Upper lobe of right lung (tissue), 1 donor: ENCODE results near the gene PLXNB2. TPM values are rescaled to one million over a fixed set of nuclear protein-coding genes. Genes with fewer than 3 reads are reported as not detected.
A peak's percentile ranks its signal among the peaks of the same experiment; 100 is the strongest.

Source experiments
- ATAC-seq: fragments of 200-7000 bp; cut with Tn5 transposase; one replicate; pipeline ENCODE4 v1.9.1; 2020; ENCODE audit warnings: mild to moderate bottlenecking, moderate library complexity
- DNase-seq: peaks from one replicate; pipeline ENCODE4 v3.0.0-alpha.2; 2020
- H3K27ac ChIP-seq: fragments of 200-600 bp; one replicate; pipeline ENCODE4 v1.8.0; 2022
- H3K27me3 ChIP-seq: fragments of 200-600 bp; one replicate; pipeline ENCODE4 v1.8.0; 2022; ENCODE audit warnings: mild to moderate bottlenecking
- H3K36me3 ChIP-seq: fragments of 200-600 bp; one replicate; pipeline ENCODE4 v1.8.0; 2022
- H3K4me1 ChIP-seq: fragments of 200-600 bp; one replicate; pipeline ENCODE4 v1.8.0; 2022
- H3K4me3 ChIP-seq: fragments of 200-600 bp; one replicate; pipeline ENCODE4 v1.8.0; 2022; ENCODE audit warnings: mild to moderate bottlenecking
- H3K9me3 ChIP-seq: fragments of 200-600 bp; one replicate; pipeline ENCODE4 v1.8.0; 2022
- intact Hi-C: fragments of 100-400 bp; cut with DNase I; formaldehyde crosslinking; loops from one replicate; pipeline ENCODE4 v1.11.0; 2022
- total RNA-seq: library from RNA; stranded (reverse); fragmentation: NEBNext Ultra II Directional; extraction: Animal tissue kit (Norgen Biotek cat#: 25700); gene quantifications from one replicate; pipeline ENCODE4 v1.2.1, GENCODE V29; 2021
- TF ChIP-seq, protein P1 (sequence below): fragments of 200-600 bp; IDR thresholded peaks from one replicate; pipeline ENCODE4 v1.8.0; 2022; ENCODE audit warnings: antibody characterized with exemption
- donor health status: DM: no; HTN: yes; CAD: no; lungs with severe emphysema.

Gene PLXNB2
- total RNA-seq, 1 donor from 2014 or later = 308 TPM

DNA sequence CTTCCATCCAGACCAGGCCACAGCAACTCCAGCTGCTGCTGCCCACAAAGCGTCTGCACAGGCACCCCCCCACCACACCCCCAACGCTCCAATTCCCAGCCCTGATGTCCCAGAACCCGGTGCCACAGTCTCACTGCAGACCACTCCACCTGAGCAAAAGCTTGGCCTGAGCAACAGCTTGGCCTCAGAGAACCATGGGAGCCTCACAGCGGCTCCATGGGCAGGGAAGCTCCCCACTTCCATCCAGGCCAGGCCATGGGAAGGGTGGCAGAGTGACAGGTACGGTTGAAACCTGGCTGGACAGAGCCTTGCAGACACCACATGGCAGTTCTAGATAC is 13.2 kb downstream of the PLXNB2 start:
- Histone ChIP-seq H3K27ac (peak overlapping the region; percentile 91), H3K4me3 (peak overlapping the region; percentile 39), H3K27me3 (no peaks in the 10 kb centered on the region), H3K9me3 (no peaks in the 10 kb centered on the region), H3K4me1 (peaks cover 74% of the 10 kb centered on the region), H3K36me3 (peaks cover 17% of the 10 kb centered on the region)
- TF ChIP-seq, protein P1, sequence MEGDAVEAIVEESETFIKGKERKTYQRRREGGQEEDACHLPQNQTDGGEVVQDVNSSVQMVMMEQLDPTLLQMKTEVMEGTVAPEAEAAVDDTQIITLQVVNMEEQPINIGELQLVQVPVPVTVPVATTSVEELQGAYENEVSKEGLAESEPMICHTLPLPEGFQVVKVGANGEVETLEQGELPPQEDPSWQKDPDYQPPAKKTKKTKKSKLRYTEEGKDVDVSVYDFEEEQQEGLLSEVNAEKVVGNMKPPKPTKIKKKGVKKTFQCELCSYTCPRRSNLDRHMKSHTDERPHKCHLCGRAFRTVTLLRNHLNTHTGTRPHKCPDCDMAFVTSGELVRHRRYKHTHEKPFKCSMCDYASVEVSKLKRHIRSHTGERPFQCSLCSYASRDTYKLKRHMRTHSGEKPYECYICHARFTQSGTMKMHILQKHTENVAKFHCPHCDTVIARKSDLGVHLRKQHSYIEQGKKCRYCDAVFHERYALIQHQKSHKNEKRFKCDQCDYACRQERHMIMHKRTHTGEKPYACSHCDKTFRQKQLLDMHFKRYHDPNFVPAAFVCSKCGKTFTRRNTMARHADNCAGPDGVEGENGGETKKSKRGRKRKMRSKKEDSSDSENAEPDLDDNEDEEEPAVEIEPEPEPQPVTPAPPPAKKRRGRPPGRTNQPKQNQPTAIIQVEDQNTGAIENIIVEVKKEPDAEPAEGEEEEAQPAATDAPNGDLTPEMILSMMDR = no peak
- DNase-seq (no peak), ATAC-seq (no peak)
- intact Hi-C loops = no loop called here

DNA sequence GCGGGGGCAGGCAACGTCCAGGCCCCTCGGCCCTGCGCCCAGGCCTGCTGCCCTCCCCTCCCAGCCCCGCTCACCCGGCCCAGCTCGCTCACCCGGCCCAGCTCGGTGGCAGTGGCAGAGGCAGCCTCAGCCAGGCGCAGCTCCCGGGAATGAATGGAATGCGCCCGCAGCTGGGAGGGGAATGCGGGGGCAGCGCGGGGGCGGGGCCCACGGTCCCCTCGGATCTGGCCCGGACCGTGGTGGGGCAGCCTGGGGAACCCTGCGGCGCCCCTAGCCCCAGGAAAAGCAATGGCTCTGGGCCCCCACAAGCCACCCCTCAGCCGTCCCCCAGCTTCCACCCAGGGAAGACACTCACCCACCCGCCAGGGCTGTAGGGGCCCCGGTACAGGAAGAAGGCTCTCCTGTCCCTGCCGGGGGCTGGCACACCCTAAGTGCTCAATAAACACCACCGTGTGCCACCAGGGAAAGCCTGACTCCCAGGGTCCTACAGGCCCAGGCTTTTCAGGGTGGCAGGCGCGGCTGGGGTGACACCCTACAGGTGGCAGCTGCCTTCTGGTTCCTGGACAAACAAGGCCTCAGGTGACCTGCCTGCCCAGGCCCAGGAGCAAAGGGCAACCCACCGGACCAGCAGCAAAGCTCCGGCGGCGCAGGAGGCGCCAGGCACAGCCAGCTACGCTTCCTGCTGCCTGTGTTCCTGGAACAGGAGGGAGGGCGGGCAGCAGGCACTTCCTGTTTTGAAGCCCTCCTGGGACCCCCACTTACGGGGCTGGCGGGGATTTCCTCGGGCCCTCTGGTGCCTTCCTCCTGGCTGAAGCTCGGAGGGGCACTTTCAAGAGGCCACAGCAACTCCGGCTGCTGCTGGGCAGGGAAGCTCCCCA is 13.8 kb downstream of the PLXNB2 start:
- H3K36me3 ChIP-seq = peaks cover 23% of the 10 kb centered on the region
- DNase-seq (peak; percentile 92), ATAC-seq (peak; percentile 85)
- H3K27me3 ChIP-seq = no peaks in the 10 kb centered on the region
- peaks cover 69% of the 10 kb centered on the region for H3K4me1 ChIP-seq
- H3K27ac ChIP-seq = peak overlapping the region; percentile 91
- TF ChIP-seq, protein P1 = no peak
- H3K9me3 ChIP-seq = no peaks in the 10 kb centered on the region
- intact Hi-C loops = no loop called here
- H3K4me3 ChIP-seq = peak overlapping the region; percentile 39

DNA sequence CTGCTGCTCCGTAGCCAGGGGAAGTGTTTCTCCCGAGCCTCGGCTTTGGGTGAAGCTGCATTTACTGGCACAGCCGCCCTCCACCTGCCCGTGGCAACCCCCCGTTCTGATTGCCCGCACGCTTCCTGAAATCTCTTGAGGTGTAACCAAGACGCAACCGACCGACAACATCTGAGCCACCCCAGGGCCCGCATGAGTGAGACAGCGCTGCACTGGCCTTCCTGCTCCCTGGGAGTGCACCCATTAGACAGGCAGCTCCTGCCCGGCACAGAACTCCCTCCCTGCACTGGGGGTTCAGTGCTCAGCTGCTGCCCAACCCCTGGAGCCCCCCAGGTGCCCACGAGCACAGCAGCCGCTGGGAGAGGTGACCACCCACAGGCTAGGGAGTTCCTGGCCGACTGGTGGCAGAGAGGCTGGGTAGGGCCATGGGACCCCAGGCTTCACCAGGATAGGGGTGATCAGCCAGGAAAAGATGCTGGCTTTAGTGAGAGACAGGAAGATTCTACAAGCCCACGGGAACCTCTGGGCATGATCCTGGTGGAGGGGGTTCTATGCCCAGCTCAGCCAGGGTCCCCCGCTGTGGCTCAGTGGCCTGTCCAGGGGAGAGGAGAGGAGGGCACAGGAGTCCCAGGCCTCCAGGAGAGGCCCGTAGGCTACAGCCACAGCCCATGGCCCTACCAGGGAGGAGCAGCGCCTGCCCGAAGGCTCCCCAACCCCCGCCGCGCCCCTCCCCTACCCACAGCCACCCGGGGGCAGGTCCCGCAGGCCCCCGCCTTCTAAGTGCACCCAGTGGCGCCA is 14.6 kb downstream of the PLXNB2 start:
- Histone ChIP-seq H3K27me3 (no peaks in the 10 kb centered on the region), H3K4me1 (peaks cover 61% of the 10 kb centered on the region), H3K9me3 (no peaks in the 10 kb centered on the region), H3K4me3 (peak overlapping the region; percentile 39), H3K36me3 (peaks cover 31% of the 10 kb centered on the region), H3K27ac (peak overlapping the region; percentile 91)
- ATAC-seq = no peak
- no peak for DNase-seq
- TF ChIP-seq, protein P1 = no peak
- intact Hi-C loops = no loop called here

DNA sequence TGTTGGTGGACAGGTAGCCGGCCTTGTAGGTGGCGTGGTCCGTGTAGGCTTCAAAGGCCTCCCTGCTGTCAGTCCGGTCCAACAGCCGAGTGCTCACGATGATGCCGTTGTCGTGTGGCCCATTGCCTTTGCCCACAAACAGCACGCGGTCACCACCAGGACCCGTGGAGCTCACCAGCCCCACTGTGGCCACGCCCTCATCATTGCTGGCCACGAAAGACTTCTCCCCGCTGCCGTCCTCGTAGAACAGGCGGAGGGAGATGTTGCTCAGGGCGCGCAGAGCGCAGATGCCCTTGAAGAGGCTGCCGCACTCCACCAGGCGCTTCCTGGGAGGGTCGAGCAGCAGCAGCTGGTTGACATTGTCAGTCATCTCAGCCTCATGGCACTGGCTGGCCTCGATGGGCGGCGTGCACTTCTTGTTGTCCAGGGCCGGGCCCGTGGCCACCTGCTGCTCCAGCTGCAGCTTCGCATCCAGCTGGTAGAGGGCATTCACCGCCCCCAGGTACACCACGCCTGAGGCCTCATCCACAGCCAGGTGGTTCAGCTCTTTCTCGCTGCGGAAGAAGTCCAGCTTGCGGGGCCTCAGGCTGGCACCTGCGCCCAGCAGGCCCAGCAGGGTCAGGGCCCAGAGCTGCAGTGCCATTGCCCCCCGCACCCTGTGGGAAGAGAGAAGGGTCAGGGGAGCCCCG is 17.4 kb downstream of the PLXNB2 start:
- Histone ChIP-seq H3K9me3 (no peaks in the 10 kb centered on the region), H3K27ac (no peak overlapping the region), H3K27me3 (no peaks in the 10 kb centered on the region), H3K4me1 (peaks cover 44% of the 10 kb centered on the region), H3K4me3 (no peak overlapping the region), H3K36me3 (peaks cover 54% of the 10 kb centered on the region)
- DNase-seq = no peak
- TF ChIP-seq, protein P1 = no peak
- intact Hi-C loops = no loop called here
- ATAC-seq = no peak

DNA sequence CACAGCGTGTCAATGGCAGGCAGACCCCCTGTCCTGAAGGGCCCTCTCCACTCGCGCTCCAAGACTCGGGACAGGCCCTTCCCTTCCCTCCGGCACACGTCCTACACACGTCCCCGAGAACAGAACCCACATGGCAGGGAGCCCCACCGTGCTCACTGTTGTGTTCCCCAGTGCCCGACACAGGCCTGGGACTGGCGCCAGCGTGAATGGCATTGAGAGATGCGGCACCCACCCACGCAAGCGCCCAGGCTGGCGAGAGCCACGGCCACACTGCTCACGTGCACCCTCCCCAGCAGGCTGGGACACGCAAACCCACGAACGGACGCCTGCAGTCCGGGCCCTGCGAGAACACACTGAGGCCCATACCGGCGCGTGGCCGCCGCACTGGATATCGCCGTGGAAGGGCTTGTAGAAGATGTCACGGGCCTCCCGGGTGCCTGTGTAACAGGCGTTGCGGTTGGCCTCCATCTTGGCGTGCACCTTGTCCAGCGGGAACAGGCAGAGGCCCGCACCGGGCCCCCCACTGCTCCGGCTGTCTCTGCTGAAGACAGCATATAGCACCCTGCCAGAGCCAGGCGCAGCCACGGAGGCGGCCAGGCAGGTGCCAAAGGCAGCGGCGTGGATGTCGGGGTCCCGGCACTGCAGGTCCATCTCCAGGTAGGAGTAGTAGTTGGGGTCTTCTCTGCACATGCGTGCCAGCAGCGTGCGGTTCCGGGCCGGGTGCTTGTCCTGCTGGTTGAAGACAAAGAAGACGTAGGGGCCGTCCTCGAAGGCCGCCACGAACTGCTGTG is 18.1 kb downstream of the PLXNB2 start:
- H3K9me3 ChIP-seq = no peaks in the 10 kb centered on the region
- H3K4me1 ChIP-seq = peaks cover 36% of the 10 kb centered on the region
- TF ChIP-seq, protein P1 = no peak
- no peak for DNase-seq
- H3K27ac ChIP-seq = no peak overlapping the region
- ATAC-seq = no peak
- intact Hi-C loops = no loop called here
- H3K27me3 ChIP-seq = no peaks in the 10 kb centered on the region
- H3K36me3 ChIP-seq = peaks cover 60% of the 10 kb centered on the region
- H3K4me3 ChIP-seq = no peak overlapping the region
